ENCODE data around the gene PDZRN3. TPM values are rescaled to one million over a fixed set of nuclear protein-coding genes. Genes with fewer than 3 reads are reported as not detected.
"Not testable (repeated sequence)": the region's sequence is repeated elsewhere in the genome, so short reads cannot be mapped to it uniquely, and the experiment has no call there.

The PDZRN3 gene
- total RNA-seq, 1 donor from 2014 or later = 58.6 TPM

- peaks cover 3% of the 10 kb centered on the region for H3K27me3 Mint-ChIP-seq
- H3K9me3 Mint-ChIP-seq = no peaks in the 10 kb centered on the region
- peaks cover 3% of the 10 kb centered on the region for H3K36me3 Mint-ChIP-seq
- H3K27ac Mint-ChIP-seq = no peak overlapping the region
- no peak for DNase-seq (ENCODE audit: extremely low spot score, unreplicated experiment)
- no peak for TF ChIP-seq CTCF (conservative IDR thresholded peaks at IDR 0.05)
- H3K4me3 Mint-ChIP-seq = peak overlapping the region; percentile 19
- H3K4me1 Mint-ChIP-seq (ENCODE audit: unreplicated experiment) = peaks cover 60% of the 10 kb centered on the region
These were observed 152.6 kb downstream of the PDZRN3 start for GRCh38 chr3:73471986-73472787.

GRCh38 chr3:73470860-73471259 is 153.9 kb downstream of the PDZRN3 start:
- H3K27ac Mint-ChIP-seq = no peak overlapping the region
- TF ChIP-seq CTCF (conservative IDR thresholded peaks at IDR 0.05) = no peak
- peaks cover 3% of the 10 kb centered on the region for H3K27me3 Mint-ChIP-seq
- DNase-seq (ENCODE audit: extremely low spot score, unreplicated experiment) = no peak
- H3K4me1 Mint-ChIP-seq (ENCODE audit: unreplicated experiment) = peaks cover 70% of the 10 kb centered on the region
- no peak overlapping the region for H3K4me3 Mint-ChIP-seq
- H3K9me3 Mint-ChIP-seq = no peaks in the 10 kb centered on the region
- peaks cover under 1% of the 10 kb centered on the region for H3K36me3 Mint-ChIP-seq

GRCh38 chr3:73469331-73469730 is 155.4 kb downstream of the PDZRN3 start:
- Mint-ChIP-seq H3K9me3 (no peaks in the 10 kb centered on the region), H3K4me3 (no peak overlapping the region), H3K27ac (no peak overlapping the region), H3K4me1 (ENCODE audit: unreplicated experiment) (peaks cover 62% of the 10 kb centered on the region), H3K27me3 (peaks cover 3% of the 10 kb centered on the region), H3K36me3 (no peaks in the 10 kb centered on the region)
- no peak for TF ChIP-seq CTCF (conservative IDR thresholded peaks at IDR 0.05)
- no peak for DNase-seq (ENCODE audit: extremely low spot score, unreplicated experiment)

- Mint-ChIP-seq H3K4me3 (no peak overlapping the region), H3K4me1 (ENCODE audit: unreplicated experiment) (peaks cover 41% of the 10 kb centered on the region), H3K36me3 (peaks cover 3% of the 10 kb centered on the region), H3K27ac (no peak overlapping the region), H3K9me3 (no peaks in the 10 kb centered on the region), H3K27me3 (no peaks in the 10 kb centered on the region)
- DNase-seq (ENCODE audit: extremely low spot score, unreplicated experiment) = no peak
- TF ChIP-seq CTCF (conservative IDR thresholded peaks at IDR 0.05) = no peak
These were observed 157.5 kb downstream of the PDZRN3 start for GRCh38 chr3:73467211-73467610.

GRCh38 chr3:73465926-73466325 is 158.8 kb downstream of the PDZRN3 start:
- Mint-ChIP-seq H3K9me3 (no peaks in the 10 kb centered on the region), H3K27me3 (no peaks in the 10 kb centered on the region), H3K4me3 (no peak overlapping the region), H3K4me1 (ENCODE audit: unreplicated experiment) (peaks cover 30% of the 10 kb centered on the region), H3K27ac (no peak overlapping the region), H3K36me3 (peaks cover 3% of the 10 kb centered on the region)
- DNase-seq (ENCODE audit: extremely low spot score, unreplicated experiment) = no peak
- TF ChIP-seq CTCF (conservative IDR thresholded peaks at IDR 0.05) = no peak

- Mint-ChIP-seq H3K36me3 (peaks cover 10% of the 10 kb centered on the region), H3K4me1 (ENCODE audit: unreplicated experiment) (peaks cover 25% of the 10 kb centered on the region)
- H3K4me3 Mint-ChIP-seq; H3K27ac Mint-ChIP-seq; H3K9me3 Mint-ChIP-seq; DNase-seq (ENCODE audit: extremely low spot score, unreplicated experiment); H3K27me3 Mint-ChIP-seq: not testable (repeated sequence)
These were observed 160.6 kb downstream of the PDZRN3 start for GRCh38 chr3:73464126-73464525.
